ENCODE data around the gene EZH1. TPM values are rescaled to one million over a fixed set of nuclear protein-coding genes. Genes with fewer than 3 reads are reported as not detected.
"Not testable (repeated sequence)": the region's sequence is repeated elsewhere in the genome, so short reads cannot be mapped to it uniquely, and the experiment has no call there.

EZH1 gene
- total RNA-seq, 1 donor from 2014 or later = 18.2 TPM

DNA sequence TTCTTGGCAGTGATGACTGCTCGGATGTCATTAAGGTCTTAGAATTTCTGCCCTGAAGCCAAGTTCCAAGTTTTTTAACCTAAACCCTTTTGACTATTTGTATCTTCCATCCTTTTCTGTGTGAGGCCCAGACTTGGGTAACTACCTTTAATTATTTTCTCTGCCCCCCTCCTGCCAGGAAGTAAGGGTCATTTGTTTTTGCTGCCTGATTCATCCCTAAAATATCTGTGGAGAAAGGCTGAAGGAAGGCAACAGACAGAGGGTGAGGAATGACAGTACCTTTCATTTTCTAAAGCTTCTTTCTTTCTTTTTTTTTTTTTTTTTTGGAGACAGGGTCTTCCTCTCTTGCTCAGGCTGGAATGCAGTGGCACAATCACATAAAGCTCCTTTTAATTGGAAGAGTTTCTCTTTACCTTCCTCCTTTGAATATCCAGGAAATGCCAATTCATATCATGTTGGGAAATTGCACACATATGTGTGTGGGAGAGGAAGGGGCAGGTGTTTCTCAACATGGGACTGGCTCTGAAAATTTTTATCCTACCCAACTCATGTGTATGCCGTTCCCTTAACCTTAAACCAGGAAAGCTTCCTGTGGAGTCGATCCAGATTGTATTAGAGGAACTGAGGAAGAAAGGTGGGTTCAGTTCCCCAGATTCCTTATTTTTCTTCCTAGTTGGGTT lies 29.4 kb upstream of the EZH1 start:
- Histone ChIP-seq H3K27me3 (ENCODE audit: control insufficient read depth, insufficient read depth, low read length) (no peaks in the 10 kb centered on the region), H3K4me3 (ENCODE audit: low read depth, low read length) (peak overlapping the region; percentile 72), H3K36me3 (ENCODE audit: control insufficient read depth, insufficient read depth, low read length) (peaks cover 14% of the 10 kb centered on the region)
- TF ChIP-seq, protein P1, sequence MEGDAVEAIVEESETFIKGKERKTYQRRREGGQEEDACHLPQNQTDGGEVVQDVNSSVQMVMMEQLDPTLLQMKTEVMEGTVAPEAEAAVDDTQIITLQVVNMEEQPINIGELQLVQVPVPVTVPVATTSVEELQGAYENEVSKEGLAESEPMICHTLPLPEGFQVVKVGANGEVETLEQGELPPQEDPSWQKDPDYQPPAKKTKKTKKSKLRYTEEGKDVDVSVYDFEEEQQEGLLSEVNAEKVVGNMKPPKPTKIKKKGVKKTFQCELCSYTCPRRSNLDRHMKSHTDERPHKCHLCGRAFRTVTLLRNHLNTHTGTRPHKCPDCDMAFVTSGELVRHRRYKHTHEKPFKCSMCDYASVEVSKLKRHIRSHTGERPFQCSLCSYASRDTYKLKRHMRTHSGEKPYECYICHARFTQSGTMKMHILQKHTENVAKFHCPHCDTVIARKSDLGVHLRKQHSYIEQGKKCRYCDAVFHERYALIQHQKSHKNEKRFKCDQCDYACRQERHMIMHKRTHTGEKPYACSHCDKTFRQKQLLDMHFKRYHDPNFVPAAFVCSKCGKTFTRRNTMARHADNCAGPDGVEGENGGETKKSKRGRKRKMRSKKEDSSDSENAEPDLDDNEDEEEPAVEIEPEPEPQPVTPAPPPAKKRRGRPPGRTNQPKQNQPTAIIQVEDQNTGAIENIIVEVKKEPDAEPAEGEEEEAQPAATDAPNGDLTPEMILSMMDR (IDR thresholded peaks at IDR 0.05; ENCODE audit: insufficient read depth, low read length, severe bottlenecking) = no peak
- FAIRE-seq (no peak), DNase-seq (ENCODE audit: low read depth) (peak; percentile 51)

DNA sequence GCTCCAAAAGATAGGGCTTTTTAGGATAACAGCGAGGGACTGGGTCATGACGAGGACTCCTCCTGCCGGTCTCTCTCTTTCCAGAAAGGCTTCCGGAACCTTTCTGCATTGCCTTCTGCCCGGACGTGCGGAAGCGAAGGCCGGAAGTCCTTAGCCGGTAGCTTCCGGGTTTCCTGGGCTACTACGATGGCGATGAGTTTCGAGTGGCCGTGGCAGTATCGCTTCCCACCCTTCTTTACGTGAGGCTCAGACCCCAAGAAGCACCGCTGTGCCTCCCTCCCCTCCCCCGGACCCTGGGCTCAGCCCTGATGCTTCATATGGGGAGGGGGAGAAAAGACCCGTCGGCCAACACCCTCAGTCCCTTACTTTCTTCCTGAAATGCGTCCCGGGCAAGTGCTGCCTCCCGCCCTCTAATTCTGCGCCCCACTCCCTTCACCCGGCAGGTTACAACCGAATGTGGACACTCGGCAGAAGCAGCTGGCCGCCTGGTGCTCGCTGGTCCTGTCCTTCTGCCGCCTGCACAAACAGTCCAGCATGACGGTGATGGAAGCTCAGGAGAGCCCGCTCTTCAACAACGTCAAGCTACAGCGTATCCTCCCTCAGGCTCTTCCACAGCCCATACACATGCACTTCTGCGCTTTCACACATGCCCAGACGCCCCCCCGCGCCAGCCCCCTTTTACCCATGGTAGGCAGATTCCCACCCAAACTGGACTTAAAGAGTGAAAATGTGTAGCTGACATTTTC lies 28.6 kb upstream of the EZH1 start, which contains the start of gene VPS25:
Gene VPS25, plus strand, starts transcription at position 160 of the 746 bp plus-strand sequence. Its CDS starts 27 bp downstream, at position 187.
- Histone ChIP-seq H3K36me3 (ENCODE audit: control insufficient read depth, insufficient read depth, low read length) (peaks cover 9% of the 10 kb centered on the region), H3K27me3 (ENCODE audit: control insufficient read depth, insufficient read depth, low read length) (no peaks in the 10 kb centered on the region), H3K4me3 (ENCODE audit: low read depth, low read length) (peak within 1 kb of the TSS; percentile 72)
- TF ChIP-seq, protein P1 (IDR thresholded peaks at IDR 0.05; ENCODE audit: insufficient read depth, low read length, severe bottlenecking) = peak; percentile 41
- FAIRE-seq = no peak
- peak; percentile 67 for DNase-seq (ENCODE audit: low read depth)

DNA sequence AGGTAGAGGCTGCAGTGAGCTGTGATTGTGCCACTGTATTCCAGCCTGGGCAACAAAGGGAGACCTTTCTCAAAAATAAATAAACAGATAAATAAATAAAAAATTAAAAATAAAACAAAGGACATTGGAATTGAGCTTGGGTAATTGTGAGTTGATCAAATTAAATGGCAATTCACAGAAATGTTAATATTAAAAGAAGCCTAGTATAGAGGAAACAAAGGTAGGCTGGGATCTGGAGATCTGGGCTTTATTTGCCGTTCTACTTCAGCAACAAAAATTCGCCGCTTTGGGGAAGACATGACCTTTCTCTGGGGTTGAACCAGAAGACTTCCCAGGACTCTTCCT lies 28.1 kb upstream of the EZH1 start:
- Histone ChIP-seq H3K4me3 (ENCODE audit: low read depth, low read length) (peak overlapping the region; percentile 72), H3K36me3 (ENCODE audit: control insufficient read depth, insufficient read depth, low read length) (peaks cover 8% of the 10 kb centered on the region), H3K27me3 (ENCODE audit: control insufficient read depth, insufficient read depth, low read length) (no peaks in the 10 kb centered on the region)
- no peak for FAIRE-seq
- DNase-seq (ENCODE audit: low read depth) = no peak
- TF ChIP-seq, protein P1 (IDR thresholded peaks at IDR 0.05; ENCODE audit: insufficient read depth, low read length, severe bottlenecking) = no peak

DNA sequence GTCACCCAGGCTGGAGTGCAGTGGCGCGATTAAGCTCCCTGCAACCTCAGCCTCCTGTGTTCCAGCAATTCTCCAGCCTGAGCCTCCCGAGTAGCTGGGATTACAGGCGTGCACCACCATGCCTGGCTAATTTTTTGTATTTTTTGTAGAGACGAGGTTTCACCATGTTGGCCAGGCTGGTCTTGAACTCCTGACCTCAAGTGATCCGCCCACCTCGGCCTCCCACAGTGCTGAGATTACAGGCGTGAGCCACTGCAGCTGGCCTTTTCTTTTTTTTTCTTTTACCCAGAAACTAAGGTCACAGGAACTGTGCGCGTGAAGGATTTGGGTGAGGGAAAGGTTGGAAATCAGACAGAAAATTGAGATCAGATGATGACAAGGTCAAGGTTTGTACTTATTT lies 25.1 kb upstream of the EZH1 start:
- DNase-seq (ENCODE audit: low read depth); H3K27me3 ChIP-seq (ENCODE audit: control insufficient read depth, insufficient read depth, low read length); H3K36me3 ChIP-seq (ENCODE audit: control insufficient read depth, insufficient read depth, low read length); FAIRE-seq; H3K4me3 ChIP-seq (ENCODE audit: low read depth, low read length): not testable (repeated sequence)

DNA sequence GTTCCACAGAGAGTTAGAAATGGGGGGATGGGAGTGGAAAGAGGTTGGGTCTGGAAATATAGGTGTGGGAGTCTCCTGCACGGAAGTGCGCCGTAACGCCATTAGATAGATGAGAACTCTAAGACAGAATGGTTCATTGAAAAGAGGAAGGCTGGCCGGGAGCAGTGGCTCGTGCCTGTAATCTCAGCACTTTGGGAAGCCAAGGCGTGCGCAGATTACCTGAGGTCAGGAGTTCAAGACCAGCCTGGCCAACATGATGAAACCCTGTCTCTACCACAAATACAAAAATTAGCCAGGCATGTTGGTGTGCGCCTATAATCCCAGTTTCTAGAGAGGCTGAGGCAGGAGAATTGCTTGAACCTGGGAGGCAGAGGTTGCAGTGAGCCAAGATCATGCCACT lies 23.2 kb upstream of the EZH1 start:
- H3K4me3 ChIP-seq (ENCODE audit: low read depth, low read length); H3K27me3 ChIP-seq (ENCODE audit: control insufficient read depth, insufficient read depth, low read length); DNase-seq (ENCODE audit: low read depth); H3K36me3 ChIP-seq (ENCODE audit: control insufficient read depth, insufficient read depth, low read length); FAIRE-seq: not testable (repeated sequence)

DNA sequence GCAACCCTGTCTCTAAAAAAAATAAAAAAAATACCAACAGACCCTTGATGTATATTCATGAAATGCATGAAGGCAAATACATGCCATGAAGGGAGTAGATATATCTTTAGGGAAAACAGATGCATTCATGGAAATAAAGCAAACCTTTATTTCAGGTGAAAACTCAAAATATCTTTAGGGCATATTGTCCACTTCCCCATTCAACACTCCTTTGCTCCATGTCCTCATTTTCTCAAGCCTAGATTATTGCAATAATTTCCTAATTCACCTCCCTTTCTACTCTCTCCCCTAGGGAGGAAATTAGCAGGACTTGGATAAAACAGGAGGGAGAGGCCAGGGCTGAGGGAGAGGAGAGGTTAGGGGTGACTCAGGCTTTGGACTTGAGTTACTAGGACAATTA lies 22.7 kb upstream of the EZH1 start:
- TF ChIP-seq, protein P1 (IDR thresholded peaks at IDR 0.05; ENCODE audit: insufficient read depth, low read length, severe bottlenecking) = no peak
- Histone ChIP-seq H3K27me3 (ENCODE audit: control insufficient read depth, insufficient read depth, low read length) (no peaks in the 10 kb centered on the region), H3K36me3 (ENCODE audit: control insufficient read depth, insufficient read depth, low read length) (no peaks in the 10 kb centered on the region), H3K4me3 (ENCODE audit: low read depth, low read length) (no peak overlapping the region)
- DNase-seq (ENCODE audit: low read depth) = no peak
- no peak for FAIRE-seq
